RWPE1 (cell line): ENCODE measurements around the gene FAIM2.

Source experiments
- CTCF ChIA-PET: fragments of 350-600 bp; sonication (Branson Sonifier 250); formaldehyde crosslinking; extraction: SDS; loops from one replicate; lab custom pipeline; 2021; lab: Yijun Ruan, JAX
- POLR2A ChIA-PET: fragments of 400-600 bp; formaldehyde crosslinking; extraction: SDS; loops from one replicate; lab custom pipeline; 2020; ENCODE audit warnings: antibody characterized with exemption; ENCODE audit not compliant: low non-redundant PET; lab: Yijun Ruan, JAX
- DNase-seq: peaks from one replicate; pipeline ENCODE4 v3.0.0; 2012; ENCODE audit warnings: low spot score
- H3K27ac ChIP-seq: fragments of 450-650 bp; 2 replicates; pipeline ENCODE4 v1.5.1; 2017
- TF ChIP-seq, protein P1 (sequence below): fragments of 450-650 bp; conservative IDR thresholded peaks from 2 replicates; pipeline ENCODE4 v1.5.1; 2017; ENCODE audit warnings: low read depth, mild to moderate bottlenecking

FAIM2 gene

GRCh38 chr12:49901026-49901425 is 2.7 kb downstream of the FAIM2 start:
- no peak overlapping the region for H3K27ac ChIP-seq
- ChIA-PET CTCF (interaction anchor here (0.6 to 0.8 kb wide), 3 partner anchors 12 to 67 kb away, joined by 3 to 5 read pairs (median 4); no protein-coding TSS in a partner anchor), POLR2A (no interaction called here)
- TF ChIP-seq, protein P1, sequence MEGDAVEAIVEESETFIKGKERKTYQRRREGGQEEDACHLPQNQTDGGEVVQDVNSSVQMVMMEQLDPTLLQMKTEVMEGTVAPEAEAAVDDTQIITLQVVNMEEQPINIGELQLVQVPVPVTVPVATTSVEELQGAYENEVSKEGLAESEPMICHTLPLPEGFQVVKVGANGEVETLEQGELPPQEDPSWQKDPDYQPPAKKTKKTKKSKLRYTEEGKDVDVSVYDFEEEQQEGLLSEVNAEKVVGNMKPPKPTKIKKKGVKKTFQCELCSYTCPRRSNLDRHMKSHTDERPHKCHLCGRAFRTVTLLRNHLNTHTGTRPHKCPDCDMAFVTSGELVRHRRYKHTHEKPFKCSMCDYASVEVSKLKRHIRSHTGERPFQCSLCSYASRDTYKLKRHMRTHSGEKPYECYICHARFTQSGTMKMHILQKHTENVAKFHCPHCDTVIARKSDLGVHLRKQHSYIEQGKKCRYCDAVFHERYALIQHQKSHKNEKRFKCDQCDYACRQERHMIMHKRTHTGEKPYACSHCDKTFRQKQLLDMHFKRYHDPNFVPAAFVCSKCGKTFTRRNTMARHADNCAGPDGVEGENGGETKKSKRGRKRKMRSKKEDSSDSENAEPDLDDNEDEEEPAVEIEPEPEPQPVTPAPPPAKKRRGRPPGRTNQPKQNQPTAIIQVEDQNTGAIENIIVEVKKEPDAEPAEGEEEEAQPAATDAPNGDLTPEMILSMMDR = no peak
- DNase-seq = no peak

- no peak overlapping the region for H3K27ac ChIP-seq
- DNase-seq = no peak
- ChIA-PET POLR2A (no interaction called here), CTCF (interaction anchor here (0.6 kb wide), 1 partner anchor 13 kb away, joined by 3 read pairs; no protein-coding TSS in a partner anchor)
- TF ChIP-seq, protein P1 = no peak
Observed at GRCh38 chr12:49900371-49900770, 3.3 kb downstream of the FAIM2 start.

DNA sequence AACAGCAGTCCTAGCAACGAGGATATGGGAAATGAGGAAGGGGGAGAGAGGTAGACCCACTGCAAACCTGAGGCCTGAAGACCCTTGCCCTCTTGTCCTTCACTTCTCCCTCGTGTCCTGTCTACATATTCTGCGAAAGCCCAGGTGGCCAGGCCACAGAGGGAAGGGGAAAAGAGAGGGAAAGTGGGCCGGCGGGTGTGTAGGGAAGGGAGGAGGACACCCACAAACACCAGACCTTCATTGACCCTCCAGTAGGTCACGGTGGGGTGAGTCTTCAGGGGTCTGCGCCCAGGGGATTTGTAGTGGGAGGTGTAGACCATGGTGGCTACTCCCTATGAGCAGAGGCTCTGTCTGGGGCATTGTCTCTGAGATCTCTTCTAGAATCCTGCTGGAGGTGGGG is 3.8 kb downstream of the FAIM2 start:
- TF ChIP-seq, protein P1 = no peak
- ChIA-PET POLR2A (no interaction called here), CTCF (no interaction called here)
- DNase-seq = no peak
- no peak overlapping the region for H3K27ac ChIP-seq

DNA sequence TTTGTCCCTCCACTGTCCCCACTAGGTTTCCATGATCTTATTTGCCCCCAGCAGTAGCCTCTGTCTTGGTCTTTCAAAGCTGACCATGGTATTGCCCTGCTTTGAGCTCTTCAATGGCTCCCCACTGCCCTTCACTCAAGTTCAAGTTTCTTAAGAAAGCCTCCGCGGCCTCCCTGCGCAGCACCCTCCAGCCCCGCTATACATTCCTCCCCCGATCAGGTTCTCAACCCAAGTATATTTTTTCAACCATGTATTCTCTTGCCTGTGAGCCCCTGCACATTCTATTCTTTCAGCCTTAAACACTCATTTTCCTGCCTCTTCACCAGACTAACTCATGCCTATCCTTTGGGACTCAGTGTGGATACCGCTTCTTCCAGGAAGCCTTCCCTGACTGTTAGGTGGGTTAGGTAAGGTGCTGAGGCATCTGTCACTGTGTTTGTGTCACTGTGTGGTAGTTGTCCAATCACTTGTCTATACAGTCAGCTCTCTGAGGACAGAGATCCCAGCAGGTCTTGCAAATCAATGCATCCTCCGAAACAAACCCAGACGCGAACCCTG is 4.3 kb downstream of the FAIM2 start:
- CTCF ChIA-PET = interaction anchor here (0.5 kb wide), 1 partner anchor 359 kb away, joined by 3 read pairs; no protein-coding TSS in a partner anchor
- DNase-seq = no peak

GRCh38 chr12:49897276-49897675 is 6.4 kb downstream of the FAIM2 start:
- CTCF ChIA-PET = no interaction called here
- DNase-seq = no peak
- TF ChIP-seq, protein P1 = no peak
- H3K27ac ChIP-seq = no peak overlapping the region
- POLR2A ChIA-PET = no interaction called here

More for the DNA sequence above, 4.3 kb downstream of the FAIM2 start:
- POLR2A ChIA-PET = no interaction called here
- H3K27ac ChIP-seq = no peak overlapping the region
- TF ChIP-seq, protein P1 = no peak

DNA sequence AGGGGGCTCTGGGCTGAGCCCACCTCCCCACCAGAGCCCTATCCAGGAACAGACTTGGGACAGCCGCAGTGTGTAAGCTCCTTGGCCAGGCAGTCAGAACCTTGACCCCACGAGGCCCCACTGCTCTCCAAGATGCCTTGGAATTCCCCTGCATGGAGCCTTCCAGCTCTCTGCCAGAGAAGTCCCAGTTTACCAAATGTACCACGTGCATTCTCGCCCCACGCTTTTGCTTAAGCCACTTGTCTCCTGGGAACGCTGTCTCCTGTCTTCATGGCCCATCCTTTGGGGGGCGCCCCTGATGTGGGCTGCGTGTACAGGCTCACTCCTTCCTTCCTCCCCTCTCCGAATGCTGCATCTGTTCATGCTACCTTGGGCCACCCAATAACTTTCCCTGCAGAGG is 7.9 kb downstream of the FAIM2 start:
- POLR2A ChIA-PET = no interaction called here
- no peak overlapping the region for H3K27ac ChIP-seq

More for the DNA sequence above, 7.9 kb downstream of the FAIM2 start:
- CTCF ChIA-PET = no interaction called here
- TF ChIP-seq, protein P1 = no peak
- DNase-seq = no peak
